ENCODE data around the gene DCUN1D4. TPM values are rescaled to one million over a fixed set of nuclear protein-coding genes. Genes with fewer than 3 reads are reported as not detected.
"Not testable (repeated sequence)": the region's sequence is repeated elsewhere in the genome, so short reads cannot be mapped to it uniquely, and the experiment has no call there.

The DCUN1D4 gene
- polyA plus RNA-seq, 5 donors, result 35.9 to 63.7 (median 47.5) TPM

- DNase-seq, result no peak
Observed at GRCh38 chr4:51885363-51885762, 42.4 kb downstream of the DCUN1D4 start.

- DNase-seq, result no peak
Observed at GRCh38 chr4:51890760-51891159, 47.8 kb downstream of the DCUN1D4 start.

- not testable (repeated sequence) for DNase-seq
Observed at GRCh38 chr4:51893402-51893801, 50.4 kb downstream of the DCUN1D4 start.

DNA sequence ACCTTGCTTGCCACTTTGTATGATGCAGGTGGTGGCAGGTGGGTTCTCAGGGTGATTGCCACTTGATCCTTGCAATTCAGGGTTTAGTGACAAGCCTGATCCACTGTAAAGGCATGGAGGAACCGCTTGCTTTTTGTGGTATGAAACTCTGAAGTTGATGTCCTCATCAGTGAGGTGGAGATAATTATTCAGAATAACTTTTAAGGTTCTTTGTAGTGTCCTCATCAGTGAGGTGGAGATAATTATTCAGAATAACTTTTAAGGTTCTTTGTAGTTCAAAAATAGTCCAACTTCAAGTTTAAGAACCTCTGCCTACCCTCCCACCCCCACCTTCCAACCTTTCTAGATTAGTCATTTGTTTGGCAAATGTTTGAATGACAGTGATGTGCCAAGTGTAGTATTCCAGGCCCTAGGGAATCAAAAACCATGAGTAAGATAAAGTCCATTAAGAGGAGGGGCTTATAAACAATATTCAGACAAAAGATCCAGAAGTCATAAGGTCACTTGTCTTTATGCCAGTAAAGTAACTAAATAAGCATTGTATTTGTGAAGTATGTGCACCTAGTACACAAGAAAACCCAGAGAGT is 51.2 kb downstream of the DCUN1D4 start:
- DNase-seq, result no peak

DNA sequence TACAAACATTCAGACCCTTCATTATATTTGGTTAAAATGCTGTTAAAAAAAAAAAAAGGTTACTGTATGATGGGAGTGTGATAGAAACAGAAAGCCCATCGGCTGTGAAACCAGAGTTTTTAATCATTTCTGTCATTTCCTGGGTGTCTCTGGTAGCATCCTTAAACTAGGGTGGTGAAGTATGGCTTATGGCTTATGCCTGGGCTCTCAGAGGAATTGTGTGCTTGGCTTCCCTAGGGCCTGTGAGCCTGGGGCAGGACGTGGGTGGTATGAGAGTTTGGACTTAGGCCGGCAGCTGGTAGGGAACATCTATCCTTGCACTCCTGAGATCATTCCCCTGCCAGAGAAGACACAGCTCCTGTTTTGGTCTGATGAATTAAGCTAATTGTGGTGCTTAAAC is 52.2 kb downstream of the DCUN1D4 start:
- no peak for DNase-seq

GRCh38 chr4:51895816-51896408 is 53.0 kb downstream of the DCUN1D4 start:
- DNase-seq, result peak; percentile 19 to 34

DNA sequence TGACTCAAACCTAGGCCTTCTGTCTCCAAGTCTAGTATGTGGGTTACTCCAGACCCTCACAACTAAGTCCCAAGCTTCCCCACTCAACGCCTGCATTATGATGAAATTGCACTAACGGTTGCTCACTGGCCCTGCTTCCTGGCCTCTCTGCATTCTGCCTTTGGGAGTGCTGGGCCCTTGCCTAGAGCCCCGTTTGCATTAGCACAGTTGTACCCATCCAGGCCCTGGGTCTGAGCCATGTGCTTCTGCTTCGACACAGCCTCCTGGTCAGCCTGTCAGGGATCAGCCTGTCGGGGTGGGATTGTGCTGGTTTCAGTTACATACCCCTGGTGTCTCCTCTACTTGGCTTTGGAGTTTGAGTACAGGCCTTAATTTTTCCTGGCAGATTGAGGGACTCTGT is 58.4 kb downstream of the DCUN1D4 start:
- DNase-seq, result no peak

- DNase-seq, result no peak
Observed at GRCh38 chr4:51906167-51906958, 63.4 kb downstream of the DCUN1D4 start.

GRCh38 chr4:51907006-51907669 is 64.2 kb downstream of the DCUN1D4 start:
- no peak for DNase-seq

- DNase-seq, result no peak
Observed at GRCh38 chr4:51909236-51909703, 66.3 kb downstream of the DCUN1D4 start.

- no peak for DNase-seq
Observed at GRCh38 chr4:51918251-51918650, 75.3 kb downstream of the DCUN1D4 start.

DNA sequence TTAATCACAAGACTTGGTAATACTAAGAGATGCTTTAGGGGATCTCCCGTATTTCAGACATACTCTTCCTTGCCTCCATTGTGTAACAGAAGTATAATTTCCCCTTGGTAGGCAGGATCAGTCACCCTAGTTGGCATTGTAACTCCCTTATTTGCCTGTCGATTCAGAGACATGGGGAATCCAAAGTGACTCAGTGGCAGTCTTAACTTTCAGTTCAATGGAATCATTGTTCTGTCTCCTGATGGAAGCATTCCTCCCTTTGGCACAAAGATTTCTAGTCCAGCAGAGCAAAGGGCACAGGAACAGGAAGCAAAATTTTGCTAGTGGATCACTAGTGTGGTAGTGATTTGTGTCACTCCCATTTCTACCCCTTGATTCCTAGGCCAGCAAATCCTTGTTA is 80.4 kb downstream of the DCUN1D4 start:
- no peak for DNase-seq

DNA sequence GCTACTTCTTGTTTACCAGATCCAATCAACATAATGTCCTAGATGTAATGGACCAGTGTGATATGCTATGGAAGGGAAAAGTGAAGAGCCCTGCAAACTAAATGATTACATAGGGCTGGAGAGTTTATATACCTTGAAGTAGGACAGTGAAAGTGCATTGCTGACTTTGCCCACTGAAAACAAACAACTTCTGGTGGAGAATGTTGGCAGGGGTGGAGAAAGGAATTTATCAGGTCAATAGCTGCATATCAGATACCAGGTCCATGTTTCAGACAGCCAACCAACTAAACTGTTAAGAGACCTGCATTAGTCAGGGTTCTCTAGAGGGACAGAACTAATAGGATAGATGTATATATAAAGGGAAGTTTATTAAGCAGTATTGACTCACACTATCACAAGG is 82.4 kb downstream of the DCUN1D4 start:
- DNase-seq, result no peak

DNA sequence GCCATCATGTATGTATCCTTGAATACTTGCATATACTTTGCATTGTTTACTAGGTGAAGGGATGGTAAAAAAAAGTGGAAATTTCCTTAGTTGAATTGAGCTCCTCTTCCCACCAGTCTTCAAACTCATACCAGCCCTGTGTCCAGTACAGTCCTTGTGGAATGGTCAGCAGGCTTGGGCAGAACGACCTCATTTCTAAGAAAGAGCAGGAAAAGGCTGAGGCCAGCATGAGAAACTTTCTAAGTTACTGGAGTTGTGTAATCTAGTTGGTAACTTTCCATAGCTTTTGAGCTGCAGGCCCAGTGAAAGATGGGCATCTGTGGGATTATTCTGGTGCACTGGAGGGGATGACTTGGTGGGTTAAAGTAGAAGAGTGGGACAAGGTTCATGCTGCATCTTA is 87.6 kb downstream of the DCUN1D4 start:
- no peak for DNase-seq

GRCh38 chr4:51931461-51931860 is 88.5 kb downstream of the DCUN1D4 start:
- no peak for DNase-seq

DNA sequence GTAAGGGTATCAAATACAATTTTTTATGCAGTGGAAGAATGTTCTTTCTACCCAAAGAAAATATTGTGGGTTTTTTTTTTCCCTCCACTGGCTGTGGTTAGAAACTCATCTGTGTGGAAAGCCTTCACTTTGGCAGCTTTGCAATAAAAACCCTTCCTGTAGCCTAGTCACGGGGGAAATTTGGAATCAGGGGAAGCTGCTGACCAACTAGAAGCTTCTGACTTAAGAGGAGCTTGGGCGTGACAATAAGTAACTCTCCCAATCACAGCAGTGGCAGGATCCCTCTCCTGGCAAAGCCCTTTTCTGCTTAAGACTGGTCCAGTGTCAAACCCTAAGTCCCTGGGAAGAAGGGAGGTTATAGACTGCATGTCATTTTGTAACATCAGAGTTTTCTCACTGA is 89.3 kb downstream of the DCUN1D4 start:
- DNase-seq, result no peak

- DNase-seq, result no peak
Observed at GRCh38 chr4:51932684-51933083, 89.7 kb downstream of the DCUN1D4 start.

DNA sequence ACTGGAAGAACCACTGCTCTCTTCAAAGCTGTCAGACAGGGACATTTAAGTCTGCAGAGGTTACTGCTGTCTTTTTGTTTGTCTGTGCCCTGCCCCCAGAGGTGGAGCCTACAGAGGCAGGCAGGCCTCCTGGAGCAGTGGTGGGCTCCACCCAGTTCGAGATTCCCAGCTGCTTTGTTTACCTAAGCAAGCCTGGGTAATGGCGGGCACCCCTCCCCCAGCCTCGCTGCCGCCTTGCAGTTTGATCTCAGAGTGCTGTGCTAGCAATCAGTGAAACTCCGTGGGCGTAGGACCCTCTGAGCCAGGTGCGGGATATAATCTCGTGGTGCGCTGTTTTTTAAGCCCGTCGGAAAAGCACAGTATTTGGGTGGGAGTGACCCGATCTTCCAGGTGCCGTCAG is 97.5 kb downstream of the DCUN1D4 start:
- not testable (repeated sequence) for DNase-seq

- DNase-seq, result no peak
Observed at GRCh38 chr4:51942108-51942832, 99.3 kb downstream of the DCUN1D4 start.

GRCh38 chr4:51942833-51943215 is 99.9 kb downstream of the DCUN1D4 start:
- no peak for DNase-seq

- no peak for DNase-seq
Observed at GRCh38 chr4:51943221-51943620, 100.3 kb downstream of the DCUN1D4 start.

Measured in right lung (tissue), 5 donors.